Measurements from ENCODE around the gene MRTFA. TPM values are rescaled to one million over a fixed set of nuclear protein-coding genes. Genes with fewer than 3 reads are reported as not detected.
A peak's percentile ranks its signal among the peaks of the same experiment; 100 is the strongest.

MRTFA gene
- polyA plus RNA-seq, 3 donors from 2014 or later, result 5.0 to 23.5 (median 7.3) TPM

GRCh38 chr22:40407021-40407761 is 229.3 kb downstream of the MRTFA start:
- H3K36me3 Mint-ChIP-seq, result peaks cover 12 to 25% (median 12%) of the 10 kb centered on the region in 3 donors
- peaks cover 0 to 5% (median 2%) of the 10 kb centered on the region in 3 donors for H3K27me3 Mint-ChIP-seq (ENCODE audit: low read depth in 3 of 3)
- DNase-seq, result no peak
- no peak overlapping the region for H3K27ac Mint-ChIP-seq
- no peak overlapping the region for H3K4me3 Mint-ChIP-seq
- H3K9me3 Mint-ChIP-seq, result no peaks in the 10 kb centered on the region
- H3K4me1 Mint-ChIP-seq, result peaks cover 25 to 29% of the 10 kb centered on the region in 2 donors

GRCh38 chr22:40406063-40406890 is 230.2 kb downstream of the MRTFA start:
- H3K27me3 Mint-ChIP-seq (ENCODE audit: low read depth in 3 of 3), result peaks cover 0 to 11% (median 5%) of the 10 kb centered on the region in 3 donors
- H3K9me3 Mint-ChIP-seq, result no peaks in the 10 kb centered on the region
- H3K27ac Mint-ChIP-seq, result no peak overlapping the region
- H3K36me3 Mint-ChIP-seq, result peaks cover 9 to 25% (median 12%) of the 10 kb centered on the region in 3 donors
- H3K4me1 Mint-ChIP-seq, result peaks cover 33 to 34% of the 10 kb centered on the region in 2 donors
- no peak for DNase-seq
- peak overlapping the region in 1 of 5 donors; percentile 33 for H3K4me3 Mint-ChIP-seq

GRCh38 chr22:40405178-40406062 is 231.1 kb downstream of the MRTFA start:
- DNase-seq, result no peak
- Mint-ChIP-seq H3K36me3 (peaks cover 9 to 24% (median 12%) of the 10 kb centered on the region in 3 donors), H3K27me3 (ENCODE audit: low read depth in 3 of 3) (peaks cover under 1 to 13% (median 5%) of the 10 kb centered on the region in 3 donors), H3K4me3 (peak overlapping the region in 1 of 5 donors; percentile 33), H3K9me3 (no peaks in the 10 kb centered on the region), H3K4me1 (peaks cover 41 to 42% of the 10 kb centered on the region in 2 donors), H3K27ac (no peak overlapping the region)

- no peak for DNase-seq
- H3K27me3 Mint-ChIP-seq (ENCODE audit: low read depth in 3 of 3), result peaks cover 4 to 13% (median 7%) of the 10 kb centered on the region in 3 donors
Observed at GRCh38 chr22:40404251-40405177, 232.0 kb downstream of the MRTFA start.

GRCh38 chr22:40403651-40404050 is 232.9 kb downstream of the MRTFA start:
- DNase-seq, result no peak
- Mint-ChIP-seq H3K27ac (peak overlapping the region in 4 of 6 donors; percentile 26 to 71 (median 52)), H3K9me3 (no peaks in the 10 kb centered on the region), H3K4me1 (peaks cover 57 to 59% of the 10 kb centered on the region in 2 donors), H3K27me3 (ENCODE audit: low read depth in 3 of 3) (peaks cover 4 to 13% (median 7%) of the 10 kb centered on the region in 3 donors), H3K4me3 (peak overlapping the region in 4 of 5 donors; percentile 49 to 91 (median 62)), H3K36me3 (peaks cover 9 to 18% (median 12%) of the 10 kb centered on the region in 3 donors)

More at GRCh38 chr22:40404251-40405177, 232.0 kb downstream of the MRTFA start:
- Mint-ChIP-seq H3K27ac (no peak overlapping the region), H3K4me1 (peaks cover 51 to 52% of the 10 kb centered on the region in 2 donors), H3K9me3 (no peaks in the 10 kb centered on the region), H3K36me3 (peaks cover 9 to 18% (median 12%) of the 10 kb centered on the region in 3 donors), H3K4me3 (no peak overlapping the region)

GRCh38 chr22:40403141-40403540 is 233.4 kb downstream of the MRTFA start:
- Mint-ChIP-seq H3K4me3 (peak overlapping the region; percentile 52 to 91 (median 59)), H3K27me3 (ENCODE audit: low read depth in 3 of 3) (peaks cover 4 to 11% (median 7%) of the 10 kb centered on the region in 3 donors), H3K9me3 (no peaks in the 10 kb centered on the region), H3K27ac (peak overlapping the region in 3 of 6 donors; percentile 29 to 71 (median 57)), H3K36me3 (peaks cover 9 to 18% (median 12%) of the 10 kb centered on the region in 3 donors), H3K4me1 (peaks cover 62 to 64% of the 10 kb centered on the region in 2 donors)
- DNase-seq, result no peak

GRCh38 chr22:40401981-40402406 is 234.5 kb downstream of the MRTFA start:
- H3K9me3 Mint-ChIP-seq, result no peaks in the 10 kb centered on the region
- no peak for DNase-seq

GRCh38 chr22:40401532-40401931 is 235.0 kb downstream of the MRTFA start:
- DNase-seq, result peak; percentile 75 to 80 (median 79)

More at GRCh38 chr22:40401981-40402406, 234.5 kb downstream of the MRTFA start:
- Mint-ChIP-seq H3K4me3 (peak overlapping the region; percentile 76 to 91 (median 84)), H3K27ac (peak overlapping the region; percentile 74 to 91 (median 88)), H3K4me1 (peaks cover 67 to 71% of the 10 kb centered on the region in 2 donors), H3K27me3 (ENCODE audit: low read depth in 3 of 3) (peaks cover 6 to 11% (median 7%) of the 10 kb centered on the region in 3 donors), H3K36me3 (peaks cover 9 to 18% (median 12%) of the 10 kb centered on the region in 3 donors)

GRCh38 chr22:40400159-40400558 is 236.4 kb downstream of the MRTFA start:
- peaks cover 74 to 79% of the 10 kb centered on the region in 2 donors for H3K4me1 Mint-ChIP-seq
- H3K4me3 Mint-ChIP-seq, result peak overlapping the region; percentile 76 to 91 (median 84)
- H3K27ac Mint-ChIP-seq, result peak overlapping the region in 5 of 6 donors; percentile 72 to 86 (median 86)
- H3K36me3 Mint-ChIP-seq, result peaks cover 14 to 18% (median 16%) of the 10 kb centered on the region in 3 donors
- H3K27me3 Mint-ChIP-seq (ENCODE audit: low read depth in 3 of 3), result peaks cover 7 to 11% (median 9%) of the 10 kb centered on the region in 3 donors
- no peaks in the 10 kb centered on the region for H3K9me3 Mint-ChIP-seq
- DNase-seq, result peak; percentile 50 to 60 (median 55)

More at GRCh38 chr22:40401532-40401931, 235.0 kb downstream of the MRTFA start:
- peak overlapping the region; percentile 76 to 91 (median 84) for H3K4me3 Mint-ChIP-seq
- H3K36me3 Mint-ChIP-seq, result peaks cover 9 to 18% (median 12%) of the 10 kb centered on the region in 3 donors
- peaks cover 6 to 11% (median 7%) of the 10 kb centered on the region in 3 donors for H3K27me3 Mint-ChIP-seq (ENCODE audit: low read depth in 3 of 3)
- H3K9me3 Mint-ChIP-seq, result no peaks in the 10 kb centered on the region
- H3K4me1 Mint-ChIP-seq, result peaks cover 69 to 75% of the 10 kb centered on the region in 2 donors
- peak overlapping the region; percentile 74 to 91 (median 88) for H3K27ac Mint-ChIP-seq

- peaks cover 74 to 83% of the 10 kb centered on the region in 2 donors for H3K4me1 Mint-ChIP-seq
- peak overlapping the region in 5 of 6 donors; percentile 72 to 86 (median 86) for H3K27ac Mint-ChIP-seq
- H3K36me3 Mint-ChIP-seq, result peaks cover 14 to 18% (median 17%) of the 10 kb centered on the region in 3 donors
- no peaks in the 10 kb centered on the region for H3K9me3 Mint-ChIP-seq
- no peak for DNase-seq
- H3K4me3 Mint-ChIP-seq, result peak overlapping the region; percentile 76 to 91 (median 84)
- H3K27me3 Mint-ChIP-seq (ENCODE audit: low read depth in 3 of 3), result peaks cover 7 to 11% (median 9%) of the 10 kb centered on the region in 3 donors
Observed at GRCh38 chr22:40399621-40400020, 236.9 kb downstream of the MRTFA start.

GRCh38 chr22:40397396-40397795 is 239.1 kb downstream of the MRTFA start:
- Mint-ChIP-seq H3K9me3 (no peaks in the 10 kb centered on the region), H3K36me3 (peaks cover 0 to 12% (median 5%) of the 10 kb centered on the region in 3 donors), H3K4me1 (peaks cover 55 to 70% of the 10 kb centered on the region in 2 donors), H3K27ac (peak overlapping the region in 4 of 6 donors; percentile 18 to 65 (median 42)), H3K4me3 (no peak overlapping the region), H3K27me3 (ENCODE audit: low read depth in 3 of 3) (peaks cover 2 to 13% (median 9%) of the 10 kb centered on the region in 3 donors)
- DNase-seq, result no peak
